ENCODE results near the gene TMEM182.

GRCh38 chr2:102737431-102737830 is 24.4 kb upstream of the TMEM182 start:
- no peak for TF ChIP-seq POLR2A (IDR thresholded peaks at IDR 0.05)
- TF ChIP-seq CTCF (IDR thresholded peaks at IDR 0.05), result no peak

Measured in adrenal gland (tissue), 5 donors.